GM12872 (cell line): ENCODE data around the gene NAA25.

Experiments used
- TF ChIP-seq, protein P1 (sequence below): IDR thresholded peaks from 3 replicates; pipeline ENCODE4 v1.5.1; 2011; ENCODE audit warnings: low read depth, mild to moderate bottlenecking, low read length, moderate library complexity; ENCODE audit not compliant: insufficient read depth

Gene NAA25

DNA sequence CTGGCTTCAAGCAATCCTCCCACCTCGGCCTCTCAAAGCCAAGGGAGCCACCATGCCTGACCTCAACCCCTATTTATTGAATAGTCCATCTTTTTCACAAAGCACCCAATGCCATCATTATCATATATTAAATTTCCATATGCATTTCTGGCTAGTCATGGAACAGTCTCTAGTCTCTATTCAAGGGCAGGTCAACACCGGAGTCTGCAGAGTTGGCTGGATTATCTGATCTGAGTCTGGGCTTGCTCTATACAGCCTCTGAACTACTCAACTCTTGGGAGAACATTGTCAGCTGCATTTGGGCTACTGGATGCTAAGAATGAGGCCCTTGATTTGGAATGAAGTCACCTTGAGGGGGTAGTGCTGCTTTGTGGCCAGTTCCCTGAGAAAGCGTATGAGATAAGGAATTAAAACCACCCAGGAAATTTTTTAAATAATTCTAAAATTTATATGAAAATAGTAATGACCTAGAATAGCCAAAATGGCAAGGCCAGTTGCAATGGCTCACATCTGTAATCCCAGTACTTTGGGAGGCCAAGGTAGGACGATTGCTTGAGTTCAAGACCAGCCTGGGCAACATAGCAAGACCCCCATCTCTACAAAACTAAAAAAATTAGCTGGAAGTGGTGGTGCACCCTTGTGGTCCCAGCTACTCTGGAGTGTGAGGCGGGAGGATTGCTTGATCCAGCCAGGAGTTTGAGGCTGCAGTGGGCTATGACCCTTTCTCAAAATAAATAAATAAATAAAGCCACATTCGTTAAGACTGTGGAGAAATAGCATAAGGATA is 6.9 kb upstream of the NAA25 start:
- TF ChIP-seq, protein P1, sequence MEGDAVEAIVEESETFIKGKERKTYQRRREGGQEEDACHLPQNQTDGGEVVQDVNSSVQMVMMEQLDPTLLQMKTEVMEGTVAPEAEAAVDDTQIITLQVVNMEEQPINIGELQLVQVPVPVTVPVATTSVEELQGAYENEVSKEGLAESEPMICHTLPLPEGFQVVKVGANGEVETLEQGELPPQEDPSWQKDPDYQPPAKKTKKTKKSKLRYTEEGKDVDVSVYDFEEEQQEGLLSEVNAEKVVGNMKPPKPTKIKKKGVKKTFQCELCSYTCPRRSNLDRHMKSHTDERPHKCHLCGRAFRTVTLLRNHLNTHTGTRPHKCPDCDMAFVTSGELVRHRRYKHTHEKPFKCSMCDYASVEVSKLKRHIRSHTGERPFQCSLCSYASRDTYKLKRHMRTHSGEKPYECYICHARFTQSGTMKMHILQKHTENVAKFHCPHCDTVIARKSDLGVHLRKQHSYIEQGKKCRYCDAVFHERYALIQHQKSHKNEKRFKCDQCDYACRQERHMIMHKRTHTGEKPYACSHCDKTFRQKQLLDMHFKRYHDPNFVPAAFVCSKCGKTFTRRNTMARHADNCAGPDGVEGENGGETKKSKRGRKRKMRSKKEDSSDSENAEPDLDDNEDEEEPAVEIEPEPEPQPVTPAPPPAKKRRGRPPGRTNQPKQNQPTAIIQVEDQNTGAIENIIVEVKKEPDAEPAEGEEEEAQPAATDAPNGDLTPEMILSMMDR, result no peak

DNA sequence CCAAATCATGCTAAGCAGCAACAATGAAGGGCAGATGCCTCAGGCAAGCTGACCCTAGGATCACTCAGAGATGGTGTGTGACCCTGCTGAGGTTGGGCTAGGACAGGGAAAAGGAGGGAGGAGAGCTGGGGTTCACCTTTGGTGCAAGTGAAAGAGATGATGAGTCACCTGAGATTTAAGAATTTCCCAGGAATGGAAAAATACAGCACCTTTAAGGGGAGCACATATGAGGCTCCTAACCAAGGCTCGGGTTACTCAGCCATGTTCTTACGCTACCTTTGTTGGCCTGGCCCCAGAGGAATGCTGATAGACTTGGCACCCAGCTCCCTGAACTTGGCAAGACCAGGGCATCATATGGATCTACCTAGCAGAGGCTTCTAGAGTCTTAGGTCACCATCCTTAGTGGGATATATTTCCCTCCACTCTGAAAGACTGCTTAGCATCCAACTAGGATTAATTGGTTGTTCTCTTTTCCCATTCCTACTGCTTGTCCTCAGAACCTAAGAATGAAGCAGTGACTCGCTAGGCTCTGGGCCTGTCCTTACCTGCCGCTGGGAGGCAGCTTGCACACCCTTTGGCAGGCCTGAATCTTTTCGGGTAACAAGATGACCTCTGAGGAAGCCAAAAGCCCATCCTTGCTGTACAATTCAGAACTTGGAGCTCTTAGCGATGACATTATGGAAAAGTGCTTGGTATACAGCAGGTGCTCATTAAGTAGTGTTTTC is 4.0 kb upstream of the NAA25 start:
- TF ChIP-seq, protein P1, result no peak

DNA sequence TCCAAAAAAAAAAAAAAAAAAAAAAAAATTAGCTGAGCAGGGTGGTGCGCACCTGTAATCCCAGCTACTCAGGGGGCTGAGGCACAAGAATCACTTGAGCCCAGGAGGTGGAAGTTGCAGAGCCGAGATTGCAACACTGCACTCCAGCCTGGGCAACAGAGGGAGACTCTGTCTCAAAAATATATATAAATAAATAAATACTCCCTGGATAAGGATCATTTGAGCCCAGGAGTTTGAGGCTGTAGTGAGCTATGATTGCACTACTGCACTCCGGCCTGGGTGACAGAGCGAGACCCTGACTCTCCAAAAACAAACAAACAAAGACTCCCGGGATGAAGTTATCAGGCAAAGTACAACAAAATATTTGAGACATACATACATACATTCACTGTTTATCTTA is 3.3 kb upstream of the NAA25 start:
- TF ChIP-seq, protein P1, result no peak

DNA sequence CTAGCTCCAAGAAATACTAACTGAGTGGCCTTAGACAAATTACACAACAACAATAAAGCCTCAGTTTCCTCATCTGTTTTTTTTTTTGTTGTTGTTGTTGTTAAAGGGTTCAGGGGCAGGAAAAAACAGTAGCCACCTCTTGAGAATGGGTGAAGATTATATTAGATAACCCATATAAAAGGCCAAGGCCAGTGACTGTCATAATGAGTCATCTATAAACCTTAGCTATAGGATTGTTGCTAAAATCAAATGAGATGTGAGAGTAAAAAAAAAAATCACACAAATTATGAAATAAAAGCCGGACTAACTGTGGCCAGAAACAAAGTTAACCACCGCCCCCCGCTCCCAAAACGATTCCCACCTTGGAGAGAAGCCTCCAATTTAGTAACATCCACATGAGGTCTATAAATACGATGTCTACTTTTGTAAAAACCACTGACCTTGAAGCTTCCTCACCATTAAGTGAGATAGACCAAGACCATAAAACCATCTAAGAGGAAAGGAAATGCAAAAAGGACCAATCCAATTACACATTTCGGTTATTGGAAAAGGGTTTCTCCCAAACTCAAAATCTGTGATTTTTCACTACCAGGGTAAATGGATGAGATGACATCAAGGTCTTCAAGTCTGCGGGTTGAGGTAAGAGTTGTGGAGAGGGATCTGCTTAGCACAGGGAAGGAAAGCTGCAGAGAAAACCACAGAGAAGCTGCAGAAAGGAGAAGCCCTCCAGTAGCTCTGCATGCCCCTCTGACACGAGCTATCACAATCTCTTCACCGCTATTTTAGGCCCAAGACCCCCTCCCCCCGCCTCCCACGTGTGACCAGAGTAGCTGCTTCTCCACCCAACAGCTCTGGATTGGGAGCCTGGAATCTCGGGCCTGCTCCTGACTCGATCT is 1.0 kb downstream of the NAA25 start:
- TF ChIP-seq, protein P1, result no peak

DNA sequence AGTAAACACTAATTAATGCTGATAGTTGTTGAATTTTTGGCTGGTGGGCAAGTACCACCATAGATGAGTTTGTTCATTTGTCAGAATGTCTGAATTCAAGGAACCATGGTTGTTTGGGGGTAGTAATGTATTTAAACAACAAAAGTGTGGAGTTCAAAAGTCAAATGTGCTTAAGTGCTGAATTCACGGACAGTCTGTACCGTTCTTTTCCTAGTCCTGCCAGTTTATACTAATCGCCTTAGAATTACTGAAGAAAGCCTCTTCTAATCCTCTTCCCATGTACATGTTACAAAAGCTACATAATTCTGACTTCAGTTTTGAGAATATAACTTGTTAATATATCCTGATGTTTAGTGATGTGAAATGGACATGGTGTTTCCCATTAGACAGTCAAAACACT is 2.7 kb downstream of the NAA25 start:
- TF ChIP-seq, protein P1, result no peak

DNA sequence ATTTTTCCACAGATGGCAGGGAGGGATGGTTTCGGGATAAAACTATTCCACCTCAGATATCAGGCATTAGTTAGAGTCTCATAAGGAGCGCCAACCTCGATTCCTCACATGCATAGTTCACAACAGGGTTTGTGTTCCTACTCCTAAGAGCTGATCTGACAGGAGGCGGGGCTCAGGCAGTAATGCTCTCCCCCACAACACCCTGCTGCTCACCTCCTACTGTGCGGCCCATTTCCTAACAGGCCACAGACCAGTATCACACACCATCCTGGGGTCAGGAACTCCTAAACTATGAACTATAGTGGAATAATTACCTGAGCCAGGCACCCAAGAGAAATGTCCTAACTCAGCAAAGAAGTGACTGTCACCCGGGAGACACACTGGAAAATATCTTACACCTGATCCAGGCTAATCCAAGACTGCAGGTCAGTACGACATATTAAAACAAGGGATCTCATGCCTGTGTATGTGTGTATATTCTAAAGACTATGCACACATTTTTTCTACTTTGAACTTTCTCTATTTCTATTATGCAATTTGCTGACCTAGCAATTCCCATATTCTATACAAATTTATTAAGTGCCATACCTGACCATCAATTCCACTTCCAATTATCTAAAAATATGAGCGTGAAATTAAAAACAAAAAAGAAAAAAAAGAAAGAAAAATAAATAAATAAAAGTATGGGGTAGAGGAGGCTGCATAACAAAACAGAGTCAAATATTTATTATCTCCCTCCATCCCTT is 4.7 kb downstream of the NAA25 start:
- TF ChIP-seq, protein P1, result no peak
